ENCODE measurements around the gene PCMT1.

DNA sequence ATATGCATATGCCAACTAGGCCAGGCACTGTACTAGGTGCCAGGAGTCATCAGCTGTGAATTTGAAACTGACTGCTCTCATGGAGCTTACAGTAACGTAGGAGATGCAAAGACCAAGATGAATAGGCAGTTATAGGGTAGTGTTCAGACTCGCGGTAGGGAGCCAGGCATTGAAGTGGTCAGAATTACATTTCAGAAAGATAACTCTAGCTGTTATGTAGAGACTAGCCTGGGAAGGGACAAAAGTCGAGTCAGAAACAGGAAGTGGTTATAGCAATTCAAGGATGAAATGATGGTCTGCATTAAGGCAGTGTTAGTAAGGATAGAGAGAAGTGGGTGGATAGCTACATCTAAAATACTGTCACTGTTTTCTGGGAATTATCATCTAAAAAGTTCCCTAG is 56.6 kb downstream of the PCMT1 start:
- TF ChIP-seq, protein P1, sequence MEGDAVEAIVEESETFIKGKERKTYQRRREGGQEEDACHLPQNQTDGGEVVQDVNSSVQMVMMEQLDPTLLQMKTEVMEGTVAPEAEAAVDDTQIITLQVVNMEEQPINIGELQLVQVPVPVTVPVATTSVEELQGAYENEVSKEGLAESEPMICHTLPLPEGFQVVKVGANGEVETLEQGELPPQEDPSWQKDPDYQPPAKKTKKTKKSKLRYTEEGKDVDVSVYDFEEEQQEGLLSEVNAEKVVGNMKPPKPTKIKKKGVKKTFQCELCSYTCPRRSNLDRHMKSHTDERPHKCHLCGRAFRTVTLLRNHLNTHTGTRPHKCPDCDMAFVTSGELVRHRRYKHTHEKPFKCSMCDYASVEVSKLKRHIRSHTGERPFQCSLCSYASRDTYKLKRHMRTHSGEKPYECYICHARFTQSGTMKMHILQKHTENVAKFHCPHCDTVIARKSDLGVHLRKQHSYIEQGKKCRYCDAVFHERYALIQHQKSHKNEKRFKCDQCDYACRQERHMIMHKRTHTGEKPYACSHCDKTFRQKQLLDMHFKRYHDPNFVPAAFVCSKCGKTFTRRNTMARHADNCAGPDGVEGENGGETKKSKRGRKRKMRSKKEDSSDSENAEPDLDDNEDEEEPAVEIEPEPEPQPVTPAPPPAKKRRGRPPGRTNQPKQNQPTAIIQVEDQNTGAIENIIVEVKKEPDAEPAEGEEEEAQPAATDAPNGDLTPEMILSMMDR (optimal IDR thresholded peaks at IDR 0.05 in 1 of 3, IDR thresholded peaks at IDR 0.05 in 1 of 3, conservative IDR thresholded peaks at IDR 0.05 in 1 of 3; ENCODE audit: extremely low read depth in 1 of 3, insufficient read depth in 2 of 3, low read length in 3 of 3), result no peak
- TF ChIP-seq EZH2 (IDR thresholded peaks at IDR 0.05; ENCODE audit: low read length), result no peak
